Activated CD4-positive, alpha-beta T cell treated with anti-CD3 and anti-CD28 coated beads, Interleukin-2, amount 50 U/mL, for 4 hours (primary cell): Measurements from ENCODE around the gene HPSE.

Source experiments
- DNase-seq, 2 experiments: peaks; one replicate each; pipeline ENCODE4 v3.0.0-alpha.2; 2020

The HPSE gene

DNA sequence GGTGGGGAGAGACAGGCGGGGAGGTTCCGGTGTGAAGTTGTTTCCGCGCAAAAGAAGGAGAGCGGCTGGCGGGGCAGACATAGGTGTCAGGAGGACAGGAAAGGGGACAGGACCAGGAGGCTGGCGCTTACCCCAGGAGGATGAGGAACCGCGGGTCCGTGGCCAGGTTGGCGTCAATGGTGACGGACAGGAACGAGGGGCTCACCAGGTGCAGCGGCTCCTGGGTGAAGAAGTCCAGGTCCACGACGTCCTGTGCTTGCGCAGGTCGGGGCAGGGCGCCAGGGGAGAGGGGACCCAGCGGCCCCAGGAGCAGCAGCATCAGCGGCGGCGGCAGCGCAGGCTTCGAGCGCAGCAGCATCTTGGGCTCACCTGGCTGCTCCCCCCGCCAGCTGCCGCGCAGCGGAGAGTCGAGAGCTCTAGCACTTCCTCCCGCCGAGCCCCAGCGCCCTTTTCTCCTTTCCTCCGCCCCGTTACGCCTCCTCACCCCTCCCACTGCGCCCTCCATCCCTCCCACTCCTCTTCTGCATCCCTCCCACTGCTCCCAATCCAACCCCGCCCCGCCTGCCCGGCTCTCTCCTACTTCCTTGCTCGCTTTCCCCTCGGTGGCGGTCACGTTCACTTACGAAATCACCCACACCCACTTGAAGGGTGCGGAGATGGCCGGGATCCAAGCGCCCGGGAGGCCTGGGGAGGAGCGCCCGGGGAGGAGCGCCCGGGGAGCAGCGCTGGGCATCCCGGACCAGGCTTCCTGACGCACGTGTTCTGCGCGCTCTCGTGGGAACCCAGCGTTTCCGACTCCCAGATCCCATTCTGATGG lies at the start of gene HPSE:
HPSE (minus strand) TSS at position 424 of the 817 bp plus-strand sequence; CDS start at position 358, 66 bp downstream.
- peak; percentile 57 to 61 for DNase-seq

DNA sequence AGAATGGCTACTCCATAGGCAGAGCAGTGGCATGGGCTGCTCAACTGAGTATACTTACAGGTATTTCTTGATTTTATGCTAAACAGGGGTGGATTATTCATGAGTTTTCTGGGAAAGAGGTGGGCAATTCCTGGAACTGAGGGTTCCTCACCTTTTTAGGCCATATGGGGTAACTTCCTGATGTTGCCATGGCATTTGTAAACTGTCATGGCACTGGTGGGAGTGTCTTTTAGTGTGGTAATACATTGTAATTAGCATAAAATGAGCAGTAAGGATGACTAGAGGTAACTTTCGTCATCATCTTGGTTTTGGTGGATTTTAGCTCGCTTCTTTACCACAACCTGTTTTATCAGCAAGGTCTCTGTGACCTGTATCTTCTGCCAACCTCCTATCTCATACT lies 48.2 kb upstream of the HPSE start:
- DNase-seq = no peak

DNA sequence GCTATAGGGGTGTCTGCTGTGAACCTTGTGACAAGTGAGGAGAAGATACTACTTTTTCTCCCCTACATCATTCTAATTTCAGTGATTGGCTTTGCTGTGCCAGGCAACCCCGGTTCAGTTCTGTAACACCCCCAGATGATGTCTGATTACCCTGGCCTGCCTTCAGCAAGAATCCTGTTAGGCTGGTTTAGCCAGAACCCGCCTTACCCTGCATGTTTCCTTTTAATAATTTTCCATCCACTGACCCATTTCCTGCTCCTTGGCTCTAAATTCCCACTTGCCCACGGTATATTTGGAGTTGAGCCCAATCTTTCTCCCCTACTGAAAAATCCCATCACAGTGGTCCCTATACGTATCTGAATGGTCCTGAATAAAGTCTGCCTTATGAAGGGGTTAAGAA lies 46.5 kb upstream of the HPSE start:
- DNase-seq = no peak

DNA sequence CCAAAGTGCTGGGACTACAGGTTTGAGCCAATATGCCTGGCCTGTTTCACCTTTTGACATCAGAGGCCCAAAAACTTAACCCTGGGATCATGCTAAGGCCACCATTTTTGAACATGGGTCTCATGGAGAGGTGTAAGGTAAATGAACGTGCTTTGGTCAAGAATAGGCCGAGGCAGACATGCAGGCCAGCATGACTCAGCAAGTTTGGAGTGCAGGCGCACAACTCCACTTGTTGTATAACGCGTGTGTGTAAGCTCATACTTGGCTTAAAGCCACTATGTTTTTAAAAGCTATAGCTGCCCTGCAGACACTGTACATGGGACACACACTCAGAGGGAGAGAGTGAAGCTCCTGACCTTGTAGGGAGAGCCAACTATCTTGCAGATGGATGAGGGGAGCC lies 43.8 kb upstream of the HPSE start:
- no peak for DNase-seq

DNA sequence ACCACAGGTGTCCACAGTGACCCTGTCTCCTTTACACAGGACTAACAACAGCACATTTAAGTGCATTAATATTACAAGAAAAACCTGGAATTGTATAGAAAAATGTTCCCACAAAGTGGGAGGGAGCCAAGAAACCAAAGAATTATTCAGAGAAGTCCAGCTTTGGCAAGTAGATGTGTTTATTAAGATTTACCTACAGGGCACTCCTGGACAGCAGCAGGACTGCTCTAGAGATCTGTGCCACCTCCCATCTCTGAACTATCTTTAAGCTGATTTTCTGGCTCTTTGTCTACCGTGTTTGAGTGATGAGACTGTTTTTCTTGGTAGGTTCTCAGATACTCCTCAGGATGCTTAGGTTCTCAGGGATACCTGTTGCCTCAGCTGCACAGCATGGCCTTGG lies 38.3 kb upstream of the HPSE start:
- no peak for DNase-seq

DNA sequence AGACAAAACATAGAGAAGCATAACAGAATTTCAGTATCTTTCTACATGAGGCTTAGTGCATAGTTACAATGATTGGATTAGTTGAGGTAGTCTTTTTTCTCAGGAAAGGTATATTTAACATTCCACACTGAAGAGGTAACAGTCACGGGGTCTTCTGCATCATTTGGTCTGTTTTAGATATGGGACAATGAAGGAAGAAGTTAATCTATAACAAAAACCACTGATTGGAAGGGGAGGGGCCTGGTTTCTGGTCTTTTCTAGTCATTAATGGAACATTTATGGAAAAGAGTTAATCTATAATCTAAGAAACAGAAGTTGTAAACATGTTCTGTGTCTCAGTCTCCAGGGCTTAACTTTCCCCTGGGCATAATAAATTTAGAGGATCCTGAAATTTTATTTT lies 37.3 kb upstream of the HPSE start:
- no peak for DNase-seq

DNA sequence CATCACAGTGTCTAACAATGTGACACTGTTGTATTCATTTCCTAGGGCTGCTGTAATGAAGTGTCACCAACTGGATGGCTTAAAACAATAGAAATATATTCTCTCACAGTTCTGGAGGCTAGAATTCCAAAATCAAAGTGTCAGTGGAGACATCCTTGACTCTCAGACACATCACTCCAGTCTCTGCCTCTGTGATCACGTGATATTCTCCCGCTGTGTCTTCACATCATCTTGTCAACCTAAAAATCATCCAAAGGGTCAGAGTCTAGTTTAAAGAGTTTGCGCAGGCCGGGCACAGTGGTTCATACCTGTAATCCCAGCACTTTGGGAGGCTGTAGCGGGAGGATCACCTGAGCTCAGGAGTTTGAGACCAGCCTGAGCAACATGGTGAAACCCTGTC lies 36.6 kb upstream of the HPSE start:
- no peak for DNase-seq

DNA sequence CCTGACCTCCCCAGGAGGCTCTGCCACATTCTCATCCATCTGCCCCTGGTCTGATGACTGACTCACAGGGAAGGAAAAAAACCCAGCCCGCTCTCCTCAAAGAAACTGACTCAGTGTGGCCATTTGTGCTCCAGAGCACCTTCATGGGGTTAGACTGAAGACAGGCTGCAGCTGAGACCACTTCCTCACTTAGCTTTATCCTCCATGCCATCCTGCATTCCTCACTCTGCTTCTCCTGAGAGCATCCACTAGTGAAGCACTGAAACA lies 35.9 kb upstream of the HPSE start:
- no peak for DNase-seq

DNA sequence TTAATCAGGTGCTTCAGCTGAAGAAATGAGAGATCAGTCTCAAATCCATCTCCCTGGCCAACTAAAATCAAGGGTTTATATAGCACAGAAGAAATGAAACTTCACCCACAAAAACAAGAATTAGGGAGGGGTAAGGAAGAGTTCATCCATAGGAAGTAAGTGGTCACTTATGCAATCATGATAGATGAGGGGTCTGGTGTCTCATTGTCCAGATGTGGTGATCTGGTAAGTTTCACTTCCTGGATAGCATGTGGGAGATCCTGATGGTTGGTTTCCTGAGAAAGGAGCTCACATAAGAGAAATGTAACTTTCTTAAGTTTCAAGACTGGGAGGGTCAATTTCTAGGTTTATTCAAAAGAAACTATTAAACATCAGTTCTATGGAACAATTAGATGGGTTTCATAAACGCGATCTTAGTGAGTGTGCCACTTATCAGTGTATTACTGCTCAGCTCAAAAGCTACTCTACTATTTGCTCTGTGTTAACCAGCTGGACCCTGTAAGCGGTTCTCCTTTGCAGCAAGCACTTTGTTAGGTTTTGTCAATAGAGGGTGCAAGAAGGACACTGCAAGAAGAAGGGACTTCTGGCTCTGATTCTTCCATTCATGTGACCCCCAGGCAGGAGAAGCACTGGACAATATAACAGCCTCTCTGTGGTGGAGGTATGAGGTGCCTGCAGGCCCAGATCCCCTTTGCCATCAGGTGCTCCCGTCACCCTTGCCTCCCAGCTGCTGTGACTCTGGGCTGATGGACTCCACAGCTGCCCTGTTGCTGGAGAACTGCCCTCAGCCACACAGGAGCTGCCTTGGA lies 35.4 kb upstream of the HPSE start:
- no peak for DNase-seq

DNA sequence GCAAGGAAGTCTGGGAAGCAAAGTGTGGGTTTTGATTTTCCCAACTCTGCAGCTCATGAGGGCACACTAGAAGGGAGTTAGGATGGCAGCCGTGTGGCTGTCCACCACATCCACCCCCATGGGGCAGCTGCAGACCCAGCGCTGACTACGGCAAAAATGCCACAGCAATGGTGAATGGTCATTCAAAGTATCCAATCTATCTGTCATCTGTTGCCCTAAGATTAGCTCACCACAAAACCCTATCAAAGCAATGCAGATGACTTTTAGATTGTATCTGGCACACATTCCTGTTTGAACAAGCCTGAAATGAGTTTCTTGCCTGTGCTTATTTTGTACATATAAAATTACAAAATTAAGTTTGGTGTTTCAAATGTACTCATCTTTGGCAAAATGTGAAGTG lies 29.7 kb upstream of the HPSE start:
- no peak for DNase-seq

DNA sequence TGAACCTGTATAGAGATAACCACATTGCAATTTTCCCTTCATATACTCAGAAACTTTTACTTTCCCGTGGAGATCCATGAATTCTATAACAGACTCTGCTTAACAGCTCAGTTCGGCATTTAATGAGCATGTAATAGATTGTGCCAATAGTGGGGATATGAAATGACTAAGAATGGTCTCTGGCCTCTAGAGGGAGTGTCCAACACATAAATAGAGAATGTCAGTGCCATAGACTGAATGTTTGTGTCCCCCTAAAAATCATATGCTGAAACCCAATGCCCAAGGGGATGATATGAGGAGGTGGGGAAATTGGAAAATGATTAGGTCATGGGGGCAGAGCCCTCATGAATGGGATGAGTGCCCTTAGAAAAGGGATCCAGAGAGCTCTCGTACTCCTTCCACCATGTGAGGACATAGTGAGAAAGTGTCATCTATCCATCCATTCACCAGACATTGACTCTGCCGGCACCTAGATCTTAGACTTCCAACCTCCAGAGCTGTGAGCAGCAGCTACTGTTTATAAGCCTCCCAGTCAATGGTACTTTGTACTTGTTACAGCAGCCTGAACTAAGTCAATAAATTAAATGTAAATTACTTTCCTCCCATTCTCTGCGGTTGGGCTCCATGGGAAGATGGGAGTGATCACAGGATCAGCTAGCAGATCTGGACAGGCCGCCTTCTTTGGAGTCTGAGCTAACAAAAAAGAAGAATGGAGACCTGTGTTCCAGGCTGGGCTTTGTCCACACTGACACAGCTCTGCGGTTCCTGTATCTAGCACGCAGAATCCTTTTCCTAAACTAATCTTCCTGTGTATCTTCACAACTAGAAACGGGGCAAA lies 28.1 kb upstream of the HPSE start:
- DNase-seq = no peak

DNA sequence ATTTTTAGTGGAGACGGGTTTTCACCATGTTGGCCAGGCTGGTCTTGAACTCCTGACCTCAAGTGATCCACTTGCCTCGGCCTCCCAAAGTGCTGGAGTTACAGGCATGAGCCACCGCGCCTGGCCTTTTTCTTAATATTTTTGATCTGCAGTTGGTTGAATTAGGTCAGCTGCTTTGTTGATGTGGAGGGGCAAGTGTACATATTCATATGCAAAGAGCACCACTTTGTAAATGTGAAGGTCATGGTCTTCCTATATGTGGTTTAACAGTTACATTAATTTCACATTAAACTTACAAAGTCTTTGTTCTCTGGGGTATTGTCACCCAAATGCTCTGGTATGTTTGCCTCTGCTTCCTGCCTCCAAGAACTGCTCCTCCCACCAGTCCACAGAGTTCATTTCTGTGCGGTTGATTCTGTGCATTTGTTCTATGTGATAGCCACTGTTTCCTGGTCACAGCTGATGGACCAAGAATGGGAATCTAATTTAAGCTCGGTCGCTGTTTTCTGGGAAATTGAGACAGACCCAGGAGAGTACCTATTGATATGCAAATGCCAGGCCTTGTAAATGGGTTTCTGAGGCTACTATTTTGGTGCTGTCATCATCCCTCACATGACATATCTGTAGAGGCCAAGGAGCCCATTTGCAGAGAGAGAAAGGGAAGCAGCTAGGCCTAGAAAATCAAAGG lies 26.9 kb upstream of the HPSE start:
- DNase-seq = no peak

DNA sequence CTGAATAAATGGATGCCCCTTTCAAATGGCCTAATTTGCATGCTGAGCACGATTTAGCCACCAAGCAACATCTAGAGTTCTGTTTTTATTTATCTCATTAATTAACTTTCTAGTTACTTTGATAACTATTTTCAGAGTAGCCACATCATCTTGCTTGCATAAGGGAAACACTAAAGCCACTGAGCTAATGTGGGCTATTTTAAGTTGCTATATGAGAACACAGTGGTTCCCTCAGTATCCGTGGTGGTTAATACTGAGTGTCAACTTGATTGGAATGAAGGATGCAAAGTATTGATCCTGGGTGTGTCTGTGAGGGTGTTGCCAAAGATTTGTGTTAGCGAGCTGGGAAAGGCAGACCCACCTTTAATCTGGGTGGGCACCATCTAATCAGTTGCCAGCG lies 25.4 kb upstream of the HPSE start:
- DNase-seq = no peak

DNA sequence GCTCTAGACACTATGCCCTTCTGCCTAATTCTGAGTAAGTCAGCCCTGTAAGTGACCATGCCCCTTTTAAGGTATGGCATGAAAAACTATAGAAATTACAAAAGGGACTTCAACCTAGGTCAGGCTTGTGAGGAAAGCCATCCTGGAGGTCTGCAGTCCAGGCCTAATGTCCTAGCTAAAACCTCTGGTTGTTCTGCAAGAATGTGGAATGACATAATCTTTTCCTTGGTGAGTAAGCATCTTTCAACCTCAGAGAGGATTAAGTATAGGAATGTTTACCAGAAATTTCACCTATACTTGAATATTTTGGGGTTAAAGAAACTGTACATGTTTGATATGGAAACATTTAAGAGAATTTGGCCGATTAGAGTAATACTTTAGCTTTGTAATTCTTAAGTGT lies 23.8 kb upstream of the HPSE start:
- no peak for DNase-seq

DNA sequence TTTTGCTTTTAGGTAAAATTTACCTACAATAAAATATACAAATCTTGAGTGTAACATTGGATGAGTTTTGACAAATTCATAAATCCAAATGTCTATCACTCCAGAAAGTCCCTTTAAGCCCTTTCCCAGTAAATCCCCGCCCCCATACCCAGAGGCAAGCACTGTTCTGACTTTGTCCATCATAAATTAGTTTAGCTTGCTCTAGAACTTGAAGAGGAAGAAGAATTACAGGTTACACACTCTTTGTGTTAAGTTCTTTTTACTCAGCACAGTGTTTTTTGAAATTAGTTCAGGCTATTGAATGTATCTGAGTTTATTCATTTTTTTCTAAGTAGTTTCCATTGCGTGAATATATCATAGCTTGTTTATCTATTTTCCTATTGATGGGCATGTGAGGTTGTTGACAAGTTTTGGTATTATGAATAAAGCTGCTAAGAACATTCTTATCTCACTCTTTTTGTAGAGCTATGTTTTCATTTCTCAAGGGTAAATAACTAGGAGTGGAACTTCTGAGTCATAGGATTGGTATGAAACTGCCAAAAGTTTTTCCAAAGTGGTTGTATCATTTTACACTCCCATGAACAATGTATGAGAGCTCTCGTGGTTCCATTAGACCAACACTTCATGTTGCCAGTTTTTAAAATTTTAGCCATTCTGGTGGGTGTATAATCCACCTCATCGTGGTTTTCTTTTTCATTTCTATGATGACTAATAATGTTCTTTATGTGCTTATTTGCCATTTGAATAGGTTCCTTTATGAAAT lies 22.4 kb upstream of the HPSE start:
- DNase-seq = no peak

DNA sequence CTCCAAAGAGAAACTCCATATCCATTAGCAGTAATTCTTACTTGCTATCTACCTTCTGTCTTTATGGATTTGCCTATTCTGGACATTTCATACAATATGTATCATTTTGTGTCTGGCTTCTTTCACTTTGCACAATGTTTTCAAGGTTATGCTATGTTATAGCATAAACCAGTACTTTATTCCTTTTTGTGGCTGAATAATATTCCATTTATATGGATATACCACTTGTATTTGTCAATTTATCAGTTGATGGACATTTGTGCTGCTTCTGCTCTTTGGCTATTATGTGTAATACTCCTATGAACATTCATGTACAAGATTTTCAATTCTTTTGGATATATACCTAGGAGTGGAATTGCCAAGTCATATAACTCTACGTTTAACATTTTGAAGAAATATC lies 18.9 kb upstream of the HPSE start:
- no peak for DNase-seq

DNA sequence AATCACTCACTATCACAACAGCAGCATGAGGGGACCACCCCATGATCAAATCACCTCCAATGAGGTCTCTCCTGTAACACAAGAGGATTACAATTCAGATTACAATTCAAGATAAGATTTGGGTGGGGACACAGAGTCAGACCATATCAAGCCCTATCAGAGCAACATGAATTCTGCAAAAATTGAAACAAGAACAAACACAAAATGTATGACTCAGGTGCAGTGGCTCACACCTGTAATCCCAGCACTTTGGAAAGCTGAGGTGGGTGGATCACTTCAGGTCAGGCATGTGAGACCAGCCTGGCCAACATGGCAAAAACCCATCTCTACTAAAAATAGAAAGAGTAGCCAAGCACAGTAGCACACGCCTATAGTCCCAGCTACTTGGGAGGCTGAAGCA lies 13.4 kb upstream of the HPSE start:
- no peak for DNase-seq

DNA sequence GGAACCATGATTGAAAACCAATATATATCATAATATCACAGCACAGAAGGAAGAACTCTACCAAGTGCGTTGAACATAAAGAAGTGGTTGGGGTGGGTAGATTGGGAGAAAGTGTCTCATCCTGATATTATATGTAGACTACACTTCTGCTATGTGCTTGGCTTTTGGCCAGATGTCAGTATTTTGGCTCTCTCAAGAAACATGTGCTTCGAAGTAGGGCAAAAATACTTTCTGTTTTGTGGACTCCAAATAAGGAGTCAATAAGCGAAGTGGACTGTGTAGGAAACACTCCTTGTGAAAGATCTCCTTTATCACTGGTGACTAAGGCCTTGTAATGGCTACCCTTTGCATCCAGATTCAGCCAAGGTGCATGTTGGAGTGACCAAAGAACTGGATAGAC lies 7.8 kb upstream of the HPSE start:
- no peak for DNase-seq

DNA sequence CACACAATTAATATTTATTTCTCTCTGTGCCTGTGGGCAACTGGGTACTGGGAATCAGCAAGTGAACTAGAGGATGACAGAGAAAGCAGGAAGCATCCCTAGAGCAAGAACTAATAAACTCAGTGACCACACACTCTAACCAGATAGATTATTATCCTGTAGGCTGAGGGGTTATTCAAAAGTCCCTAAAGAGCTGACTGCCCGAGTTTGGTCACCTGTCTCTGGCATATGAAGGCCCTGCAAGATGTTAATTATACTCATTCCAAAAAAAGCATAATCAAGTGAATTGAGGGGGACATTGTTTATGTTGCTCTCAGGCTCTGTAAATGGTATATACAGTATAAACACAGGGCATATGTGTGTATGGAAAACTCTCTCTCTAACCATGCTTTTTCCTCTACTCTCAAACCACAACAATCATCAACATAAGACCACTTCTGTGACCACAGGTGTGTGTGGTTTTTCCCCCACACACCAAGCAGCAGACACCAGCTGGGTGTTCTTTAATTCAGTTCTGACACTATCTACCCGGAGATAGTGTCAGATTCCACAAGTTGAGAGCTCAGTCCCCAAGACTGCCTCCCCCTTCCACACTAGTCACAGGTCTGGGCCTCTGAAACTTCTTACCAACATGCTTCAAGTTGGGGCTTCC lies 6.2 kb upstream of the HPSE start:
- DNase-seq = peak in 1 of 2 experiments; percentile 4

DNA sequence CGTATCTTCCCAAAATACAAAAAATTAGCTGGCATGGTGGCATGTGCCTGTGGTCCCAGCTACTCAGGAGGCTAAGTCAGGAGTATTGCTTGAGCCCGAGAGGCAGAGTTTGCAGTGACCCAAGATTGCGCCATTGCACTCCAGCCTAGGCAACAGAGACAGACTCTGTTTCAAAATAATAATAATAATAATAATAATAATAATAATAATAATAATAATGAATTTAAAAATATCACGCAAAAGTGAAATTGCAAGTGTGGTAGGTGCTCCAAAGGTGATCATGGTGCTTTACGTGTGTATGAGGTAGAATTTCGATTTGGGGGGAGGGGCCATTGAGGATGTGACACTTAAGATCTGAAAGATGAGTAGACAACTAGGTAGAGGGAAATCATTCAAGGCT lies 4.9 kb upstream of the HPSE start:
- no peak for DNase-seq

DNA sequence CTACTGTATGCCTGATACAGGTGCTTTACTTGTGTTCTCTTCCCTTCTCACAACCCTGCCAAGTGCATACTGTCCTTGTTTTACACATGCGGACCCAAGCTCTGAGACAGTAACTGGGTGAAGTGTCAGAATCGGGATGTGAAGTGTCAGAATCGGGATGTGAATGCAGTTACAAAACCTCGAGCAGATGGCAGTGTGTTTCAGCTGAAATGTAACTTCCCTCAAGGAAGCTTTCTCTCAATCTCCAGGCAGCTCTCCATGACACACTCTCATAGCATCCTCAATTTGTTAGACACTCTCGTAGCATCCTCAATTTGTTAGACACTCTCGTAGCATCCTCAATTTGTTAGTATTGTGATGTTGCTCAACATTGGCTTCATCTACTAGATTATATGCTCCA lies 1.1 kb upstream of the HPSE start:
- DNase-seq = no peak

DNA sequence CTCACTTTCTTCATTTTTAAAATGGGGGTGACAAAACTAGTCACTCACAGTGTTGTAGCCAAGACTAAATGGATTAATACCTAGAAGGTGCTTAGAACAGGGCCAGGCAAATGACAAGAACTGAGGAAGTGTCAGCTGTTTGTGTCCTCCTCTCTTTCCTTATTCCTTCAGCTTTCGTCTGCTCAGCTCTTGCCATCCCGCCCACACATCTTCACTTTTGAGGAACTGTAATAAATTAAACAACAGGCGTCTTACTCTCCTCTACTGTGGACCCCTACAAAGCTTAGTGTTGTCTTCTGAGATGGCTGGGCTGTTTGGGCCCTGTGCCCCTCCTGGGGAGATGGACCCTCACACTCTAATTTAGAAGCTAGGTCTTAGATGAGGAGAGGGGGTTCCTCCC lies 2.7 kb downstream of the HPSE start:
- DNase-seq = no peak
